GM15510 (cell line): ENCODE measurements around the gene CIDEB.

Experiments
- POLR2A ChIP-seq: IDR thresholded peaks from 3 replicates; pipeline ENCODE4 v1.6.1; 2011; ENCODE audit warnings: borderline replicate concordance; ENCODE audit not compliant: insufficient read length; ENCODE audit errors: extremely low read depth

Gene CIDEB, protein sequence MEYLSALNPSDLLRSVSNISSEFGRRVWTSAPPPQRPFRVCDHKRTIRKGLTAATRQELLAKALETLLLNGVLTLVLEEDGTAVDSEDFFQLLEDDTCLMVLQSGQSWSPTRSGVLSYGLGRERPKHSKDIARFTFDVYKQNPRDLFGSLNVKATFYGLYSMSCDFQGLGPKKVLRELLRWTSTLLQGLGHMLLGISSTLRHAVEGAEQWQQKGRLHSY

DNA sequence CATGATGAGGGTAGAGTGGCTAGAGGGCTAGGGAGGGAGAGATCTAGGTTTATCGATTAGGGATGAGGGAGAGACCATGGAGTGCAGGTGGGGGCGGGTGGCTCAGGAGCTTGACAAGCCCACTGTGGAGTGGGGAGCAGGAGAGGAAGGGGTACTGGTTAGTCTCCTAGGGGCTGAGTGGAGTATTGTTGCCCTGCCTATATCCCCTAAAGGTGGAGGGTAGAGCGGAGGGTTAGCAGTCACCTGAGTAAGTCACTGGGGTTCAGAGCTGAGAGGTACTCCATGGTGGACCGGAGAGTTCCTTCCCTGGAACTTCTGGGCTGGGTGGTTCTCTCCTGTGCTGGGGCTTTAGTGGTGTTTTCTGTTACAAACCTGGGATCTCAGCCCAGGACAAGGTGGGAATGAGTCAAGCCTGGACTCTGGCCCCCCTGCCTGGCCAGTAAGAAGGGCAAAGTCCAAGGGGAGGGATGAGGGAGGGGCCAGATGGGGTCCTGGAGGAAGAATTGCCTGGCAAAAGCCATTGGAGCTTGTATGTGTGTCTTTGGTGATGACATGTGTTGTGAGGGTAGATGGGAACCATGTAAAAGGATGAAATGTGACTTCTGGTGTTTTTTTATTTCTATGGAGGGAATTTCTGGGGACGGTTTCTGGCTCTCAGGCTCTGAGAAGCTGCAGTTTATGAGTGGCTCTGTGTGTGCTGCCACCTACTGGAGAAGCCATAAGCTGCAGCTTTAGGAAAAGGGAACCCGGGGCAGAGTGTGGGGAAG is at the start of gene CIDEB:
Gene CIDEB (minus strand): TSS at position 403 of the 767 bp plus-strand sequence. CDS start 119 bp downstream, at position 284.
- no peak for TF ChIP-seq POLR2A

DNA sequence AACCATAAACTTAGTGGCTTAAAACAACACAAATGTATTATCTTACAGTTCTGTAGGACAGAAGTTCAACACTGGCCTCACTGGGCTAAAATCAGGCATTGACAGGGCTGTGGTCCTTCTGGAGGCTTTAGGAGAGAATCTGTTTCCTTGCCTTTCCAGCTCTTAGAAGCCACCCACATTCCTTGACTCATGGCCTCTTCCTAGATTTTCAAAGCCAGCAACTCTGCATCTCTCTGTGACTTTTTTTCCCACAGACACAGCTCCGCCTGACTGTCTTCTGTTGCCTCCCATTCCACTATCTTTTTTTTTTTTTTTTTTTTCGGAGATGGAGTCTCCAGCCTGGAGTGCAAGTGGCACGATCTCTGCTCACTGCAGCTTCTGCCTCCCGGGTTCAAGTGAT is 48.4 kb upstream of the CIDEB start:
- TF ChIP-seq POLR2A: no peak

DNA sequence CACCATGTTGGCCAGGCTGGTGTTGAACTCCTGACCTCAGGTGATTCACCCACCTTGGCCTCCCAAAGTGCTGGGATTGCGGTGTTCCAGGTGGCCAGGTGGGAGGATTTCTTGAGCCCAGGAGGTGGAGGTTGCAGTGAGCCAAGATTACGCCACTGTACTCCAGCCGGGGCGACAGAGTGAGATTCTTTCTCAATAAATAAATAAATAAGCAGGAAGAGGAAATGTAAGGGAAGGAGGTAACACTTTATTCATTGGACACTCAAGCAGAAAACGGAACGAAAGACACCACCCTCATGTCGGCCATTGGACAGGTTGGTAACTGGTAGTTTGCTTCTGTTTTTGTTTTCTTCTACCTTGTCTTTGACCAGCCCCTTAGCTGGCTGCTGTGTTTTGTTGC is 47.2 kb upstream of the CIDEB start:
- TF ChIP-seq POLR2A: no peak

DNA sequence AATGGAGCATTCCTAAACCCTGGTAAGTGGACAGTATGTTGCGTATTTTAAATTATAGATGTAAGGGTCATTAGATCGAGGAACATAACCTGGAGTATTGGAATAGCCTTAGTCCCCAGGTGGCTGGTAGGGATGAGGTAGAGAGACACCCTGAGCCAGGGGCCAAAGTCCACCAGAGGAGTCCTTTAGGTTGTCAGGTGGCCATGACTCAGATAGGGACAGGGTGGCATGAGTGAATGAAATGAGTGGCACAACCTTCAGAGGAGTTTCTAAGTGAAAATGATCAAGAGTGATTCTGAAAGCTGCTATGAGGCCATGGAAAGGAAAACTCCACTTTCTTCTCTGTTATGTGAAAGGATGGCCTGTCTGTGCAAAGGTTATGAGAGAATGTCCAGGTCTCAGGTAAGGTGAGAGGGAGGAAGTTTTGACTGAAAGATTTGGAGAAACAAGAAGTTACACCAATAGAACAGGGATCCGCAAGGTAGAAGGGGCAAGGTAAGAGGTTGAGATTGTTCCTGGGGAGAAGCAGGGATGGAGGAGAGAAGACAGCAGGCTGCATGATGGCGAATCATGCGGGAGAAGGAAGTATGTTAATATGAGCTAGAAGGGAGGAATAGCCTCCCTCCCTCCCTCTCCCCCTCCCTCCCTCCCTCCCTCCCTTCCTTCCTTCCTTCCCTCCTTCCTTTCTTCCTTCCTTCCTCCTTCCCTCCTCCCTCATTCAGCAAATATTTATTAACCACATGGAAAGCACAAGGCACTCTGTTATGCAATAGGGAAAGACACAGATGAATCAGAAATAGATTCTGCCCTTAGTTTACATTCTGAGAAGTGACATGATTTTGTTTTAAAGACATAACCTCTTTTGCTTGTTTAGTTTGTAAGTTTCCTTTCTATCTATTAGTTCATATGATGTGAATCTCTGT is 46.0 kb upstream of the CIDEB start:
- TF ChIP-seq POLR2A: no peak

DNA sequence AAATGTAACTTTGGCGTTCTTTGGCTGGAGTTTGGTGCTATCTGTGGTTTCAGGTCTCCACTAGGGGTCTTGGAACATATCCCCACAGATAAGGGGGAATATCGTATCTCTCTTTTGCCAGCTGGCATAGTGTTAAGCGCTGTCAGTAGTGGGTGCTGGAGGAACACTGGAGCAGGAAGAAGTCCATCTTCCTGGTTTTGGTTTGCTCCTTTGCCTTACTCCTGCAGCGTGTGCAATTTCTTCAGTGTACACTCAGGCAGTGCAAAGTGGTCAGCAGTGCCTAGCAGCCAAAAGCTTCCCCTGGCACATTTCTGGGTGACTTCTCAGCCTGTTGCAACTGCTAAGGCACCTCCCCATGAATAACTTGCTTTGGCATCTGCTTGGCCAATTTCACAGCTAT is 43.7 kb upstream of the CIDEB start:
- no peak for TF ChIP-seq POLR2A

DNA sequence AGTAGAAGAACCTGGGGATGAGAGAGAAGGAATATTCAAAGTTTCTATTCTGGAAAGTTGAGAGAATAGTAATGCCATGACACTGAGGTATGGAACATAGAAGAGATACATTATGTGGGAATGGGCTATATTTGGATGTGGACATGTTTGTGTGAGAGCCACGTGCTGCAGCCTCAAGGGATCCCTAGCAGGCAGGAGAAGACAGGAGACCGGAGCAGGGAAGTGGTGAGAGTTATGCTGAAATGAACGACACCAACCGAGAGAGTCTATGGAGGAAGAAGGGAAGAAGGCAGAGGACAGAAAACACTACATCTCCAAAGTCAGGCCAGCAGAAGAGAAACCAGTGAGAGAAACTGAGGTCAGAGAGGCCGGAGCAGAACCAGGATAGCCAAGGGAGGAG is 42.0 kb upstream of the CIDEB start:
- no peak for TF ChIP-seq POLR2A

DNA sequence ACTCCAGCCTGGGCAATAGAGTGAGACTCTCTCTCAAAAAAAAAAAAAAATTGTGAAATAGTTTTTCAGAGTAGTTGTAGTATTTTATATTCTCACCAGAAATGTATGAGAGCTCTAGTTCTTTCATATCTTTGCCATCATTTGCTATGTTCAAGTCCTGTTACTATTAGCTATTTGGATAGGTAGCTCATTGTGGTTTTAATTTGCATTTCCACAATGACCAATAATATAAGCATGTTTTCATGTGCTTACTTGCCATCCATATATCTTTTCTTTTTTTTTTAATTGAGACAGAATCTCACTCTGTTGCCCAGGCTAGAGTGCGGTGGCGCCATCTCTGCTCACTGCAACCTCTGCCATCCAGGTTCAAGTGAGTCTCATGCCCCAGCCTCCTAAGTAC is 40.4 kb upstream of the CIDEB start:
- TF ChIP-seq POLR2A: no peak

DNA sequence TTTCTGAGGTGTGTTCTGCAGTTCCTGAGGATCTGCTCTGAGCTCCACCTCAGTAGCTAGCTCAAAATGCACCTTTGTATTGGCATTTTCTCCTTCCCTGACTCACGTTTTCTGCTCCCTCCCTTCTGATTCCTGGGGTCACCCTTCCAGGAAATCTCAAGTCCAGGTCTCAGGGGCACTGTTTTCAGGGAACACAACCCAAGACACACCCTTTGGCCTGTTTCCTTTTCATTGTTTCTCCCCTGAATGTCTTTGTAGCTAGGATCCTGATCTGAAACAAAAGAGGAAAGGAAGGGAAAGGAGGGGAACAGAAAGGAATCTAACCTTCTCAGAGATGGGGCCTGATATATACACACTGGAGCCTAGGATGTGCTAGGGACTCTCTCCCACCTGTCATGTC is 39.4 kb upstream of the CIDEB start:
- TF ChIP-seq POLR2A: no peak

DNA sequence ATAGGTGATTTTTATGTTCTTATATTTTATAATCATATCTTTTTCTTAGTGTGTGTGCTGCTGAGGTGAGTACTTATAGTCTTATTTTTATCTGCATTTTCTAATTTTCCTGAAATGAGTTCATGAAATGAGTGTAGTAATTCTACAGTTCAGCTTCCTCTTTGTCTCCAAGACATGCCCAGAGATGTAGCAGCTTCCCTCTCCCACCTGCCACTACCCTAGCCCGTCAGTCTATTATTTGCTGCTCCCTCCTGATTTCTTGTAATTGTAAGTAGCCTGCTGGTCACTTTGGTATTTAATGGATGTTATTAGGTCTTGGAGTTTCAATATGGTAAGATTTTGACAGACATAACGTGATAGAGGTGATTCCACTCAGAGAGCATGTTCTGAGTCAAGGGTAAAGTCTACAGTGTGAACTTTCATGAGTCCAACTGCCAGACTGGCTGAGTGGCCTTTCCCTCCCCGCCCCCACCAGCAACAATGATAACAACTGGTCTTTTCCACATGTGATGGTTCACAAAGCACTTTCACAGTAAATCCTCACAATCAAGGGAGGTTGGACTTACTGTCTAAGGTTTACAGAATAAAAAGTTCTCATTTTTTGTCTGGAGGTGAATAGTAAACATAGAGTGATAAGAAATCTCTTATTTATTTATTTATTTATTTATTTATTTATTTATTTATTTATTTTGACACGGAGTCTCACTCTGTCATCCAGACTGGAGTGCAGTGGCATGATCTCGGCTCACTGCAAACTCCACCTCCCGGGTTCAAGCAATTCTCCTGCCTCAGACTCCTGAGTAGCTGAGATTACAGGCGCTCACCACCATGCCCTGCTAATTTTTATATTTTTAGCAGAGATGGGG is 36.3 kb upstream of the CIDEB start:
- TF ChIP-seq POLR2A: no peak

DNA sequence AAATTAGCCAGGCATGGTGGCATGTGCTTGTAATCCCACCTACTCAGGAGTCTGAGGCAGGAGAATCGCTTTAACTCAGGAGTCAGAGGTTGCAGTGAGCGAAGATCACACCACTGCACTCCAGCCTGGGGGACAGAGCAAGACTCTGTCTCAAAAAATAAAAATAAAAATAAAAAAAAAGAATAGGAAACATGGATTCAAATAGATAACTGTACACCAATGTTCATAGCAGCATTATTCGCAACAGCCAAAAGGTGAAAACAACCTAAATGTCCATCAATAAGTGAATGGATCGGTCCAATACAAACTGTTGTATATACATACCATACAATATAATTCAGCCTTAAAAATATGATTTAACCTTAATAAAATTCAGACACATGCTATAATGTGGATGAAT is 35.1 kb upstream of the CIDEB start:
- TF ChIP-seq POLR2A: no peak

DNA sequence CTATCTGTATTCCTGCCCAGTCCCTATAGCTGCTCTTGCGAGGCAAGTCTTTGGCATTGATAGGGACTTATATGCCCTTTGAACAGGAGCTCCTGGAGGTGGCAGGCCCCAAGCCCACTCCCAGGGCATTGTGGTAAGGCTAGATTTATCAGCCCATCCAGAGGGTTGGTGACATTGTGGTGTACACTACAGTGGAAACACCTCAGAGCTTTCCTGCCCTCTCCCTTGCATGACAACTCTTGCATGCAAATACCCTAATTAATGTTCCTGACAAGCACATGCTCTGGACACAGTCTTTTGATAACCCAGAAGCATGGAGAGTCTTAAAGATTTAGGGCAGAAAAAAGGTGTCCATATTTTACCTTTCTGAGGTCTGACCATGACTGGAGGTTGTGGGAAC is 32.8 kb upstream of the CIDEB start:
- no peak for TF ChIP-seq POLR2A

DNA sequence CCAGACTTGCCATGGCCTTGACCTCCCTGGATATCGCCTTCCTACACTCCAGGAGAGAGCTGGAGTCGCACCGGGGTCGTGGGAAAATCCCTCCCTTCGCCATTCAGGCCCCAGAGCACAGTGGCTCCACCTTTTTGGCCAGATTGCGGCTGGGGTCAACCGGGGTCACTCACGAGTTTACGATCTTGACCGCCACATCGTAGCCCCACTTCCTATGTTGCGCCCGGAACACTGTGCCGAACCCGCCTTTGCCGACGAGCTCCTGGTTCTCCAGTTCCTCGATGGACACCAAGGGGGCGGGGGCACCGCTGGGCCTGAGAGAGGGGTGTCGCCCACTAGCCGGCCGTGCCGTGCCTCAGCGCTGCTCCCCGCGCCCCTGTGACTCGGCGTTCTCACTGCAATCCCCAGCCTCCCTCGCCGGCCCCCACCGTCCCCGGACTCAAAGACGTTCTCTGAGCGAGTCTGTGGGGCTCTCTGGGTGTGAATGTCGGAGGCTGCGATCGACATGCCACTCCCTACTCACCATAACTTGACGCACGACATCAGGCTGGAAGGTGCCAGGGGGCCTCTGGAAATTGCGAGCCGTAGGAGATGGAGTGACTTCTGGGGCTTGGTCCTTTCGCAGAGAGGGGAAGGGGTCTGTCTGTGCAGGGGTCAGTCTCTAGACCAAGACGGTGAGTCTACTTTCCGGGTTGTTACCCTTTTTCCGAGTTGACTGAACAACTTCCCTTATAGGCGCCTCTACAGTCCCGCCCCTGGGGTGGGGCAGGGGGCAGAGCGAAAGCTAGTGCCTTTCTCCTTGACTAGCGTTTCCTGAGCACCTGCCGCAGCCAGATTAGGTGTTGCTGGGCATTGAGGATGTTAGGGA is 31.7 kb upstream of the CIDEB start, which contains the start of gene RIPK3:
Gene RIPK3 (minus strand): TSS at position 708 of the 868 bp plus-strand sequence. CDS start 165 bp downstream, at position 543.
- peak; percentile 65 for TF ChIP-seq POLR2A

DNA sequence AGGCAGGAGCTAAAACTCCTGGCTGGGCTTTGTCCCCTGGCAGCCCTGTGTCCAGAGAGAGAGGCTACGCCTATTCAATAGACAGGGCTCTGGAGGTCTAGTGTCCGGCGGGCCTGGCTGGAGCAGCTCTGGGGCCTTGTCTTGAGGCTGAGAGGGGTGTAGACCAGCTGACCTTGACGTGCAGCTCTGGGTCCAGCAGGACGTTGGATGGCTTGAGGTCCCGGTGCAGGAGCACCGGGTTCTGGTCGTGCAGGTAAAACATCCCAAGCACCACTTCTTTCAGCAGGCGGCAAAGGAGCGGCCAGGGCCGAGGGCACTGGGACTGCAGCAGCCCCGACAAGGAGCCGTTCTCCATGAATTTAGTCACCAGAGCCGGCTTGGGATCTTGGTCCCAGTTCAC is 31.1 kb upstream of the CIDEB start:
- TF ChIP-seq POLR2A: no peak

DNA sequence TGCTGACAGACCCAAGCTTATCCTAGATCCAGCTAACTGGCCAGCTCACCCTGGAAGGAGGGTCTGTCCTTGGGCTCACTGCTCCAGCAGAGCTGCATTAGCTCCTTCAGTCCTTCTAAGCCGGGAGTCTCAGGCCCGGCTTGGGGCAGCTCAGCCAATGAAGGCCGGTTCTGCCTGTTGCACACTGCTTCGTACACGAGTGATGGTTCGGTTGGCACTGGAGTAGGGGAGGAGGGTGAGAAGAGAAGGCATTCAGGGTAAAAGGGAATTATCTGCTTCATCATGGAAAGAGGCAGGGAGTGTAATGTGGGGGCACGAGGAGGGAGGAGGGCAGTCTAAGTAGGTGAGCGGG is 30.0 kb upstream of the CIDEB start:
- TF ChIP-seq POLR2A: no peak

DNA sequence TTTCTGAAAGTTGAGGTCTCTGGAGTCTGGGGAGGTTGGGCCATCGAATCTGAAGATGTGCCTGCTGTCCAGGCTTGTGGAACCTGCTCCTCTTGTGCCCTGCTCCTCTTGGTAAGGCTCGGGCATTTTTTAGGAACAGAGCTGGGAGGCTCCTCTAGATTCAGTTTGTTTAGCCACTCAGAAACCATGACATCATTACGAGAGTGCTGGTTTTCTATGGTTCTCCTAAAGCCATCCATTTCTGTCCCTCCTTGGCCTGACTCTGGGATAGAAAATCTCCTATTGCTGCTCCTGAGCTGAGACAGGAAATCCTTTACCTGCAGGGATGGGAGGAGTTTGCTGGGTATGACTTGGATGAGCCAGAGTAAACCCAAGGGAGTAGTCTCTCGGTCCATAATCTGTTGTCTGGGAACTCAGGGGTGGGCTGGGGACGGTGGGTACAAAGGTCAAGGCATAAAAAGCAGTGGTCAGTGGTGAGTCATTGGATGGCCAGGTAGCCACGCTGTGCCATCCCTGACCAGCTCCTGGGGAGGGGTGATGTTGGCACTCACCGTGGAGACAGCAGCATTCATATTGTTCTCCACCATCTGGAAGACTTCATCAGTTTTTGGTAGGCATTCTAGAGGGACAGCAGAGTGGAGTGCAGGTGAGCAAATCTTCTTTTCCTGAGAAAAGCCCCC is 29.5 kb upstream of the CIDEB start:
- TF ChIP-seq POLR2A: no peak
